HepG2 (cell line): ENCODE measurements around the gene ANG. TPM values are rescaled to one million over a fixed set of nuclear protein-coding genes. Genes with fewer than 3 reads are reported as not detected.
"Not testable (repeated sequence)": the region's sequence is repeated elsewhere in the genome, so short reads cannot be mapped to it uniquely, and the experiment has no call there.

Source experiments
- ATAC-seq: fragments of 200-7000 bp; cut with Tn5 transposase; 3 replicates; pipeline ENCODE4 v1.9.1; 2020; ENCODE audit warnings: mild to moderate bottlenecking, moderate library complexity
- BruUV-seq: library from RNA; stranded (reverse); fragments of 400-500 nt; replicated peaks from 2 replicates; lab custom pipeline; 2021; lab: Mats Ljungman, UMichigan
- CTCF ChIA-PET: fragments of 300-600 bp; formaldehyde crosslinking; extraction: SDS; loops from one replicate; lab custom pipeline; 2021; ENCODE audit warnings: low total read pairs, inconsistent platforms, low intra/inter-chr PET ratio; lab: Yijun Ruan, JAX
- POLR2A ChIA-PET: fragments of 350-600 bp; sonication (Branson Sonifier 250); formaldehyde crosslinking; loops from one replicate; lab custom pipeline; 2020; ENCODE audit warnings: antibody characterized with exemption, inconsistent platforms; lab: Yijun Ruan, JAX
- DNase-seq: peaks from one replicate; pipeline ENCODE4 v3.0.0-alpha.2; 2015; ENCODE audit warnings: low spot score
- FAIRE-seq: peaks from 3 replicates; lab custom pipeline; 2011; peaks lifted over from hg19 to GRCh38; lab: Jason Lieb, UNC
- H2AFZ ChIP-seq: one replicate; pipeline ENCODE4 v1.6.1; 2011; ENCODE audit warnings: low read length, inconsistent platforms
- H3K27ac ChIP-seq: fragments of 300-600 bp; 3 replicates; pipeline ENCODE4 v1.8.0; 2011; ENCODE audit warnings: mixed run types, mild to moderate bottlenecking, mixed read lengths, low read length, inconsistent platforms; ENCODE audit not compliant: insufficient read depth; ENCODE audit errors: extremely low read length
- H3K27me3 ChIP-seq, 2 experiments: fragments of 200-600 bp in 1 of 2; 2 replicates in 1 of 2; 3 replicates in 1 of 2; pipeline versions ENCODE4 v1.6.0 to v1.8.0; 2011; ENCODE audit warnings: low read length in 2 of 2, mild to moderate bottlenecking in 2 of 2, moderate library complexity in 2 of 2, inconsistent platforms in 1 of 2; ENCODE audit not compliant: insufficient read depth in 2 of 2, control insufficient read depth in 1 of 2
- H3K36me3 ChIP-seq, 2 experiments: fragments of 200-600 bp in 1 of 2; replicated peaks in 1 of 2; 2 replicates in 1 of 2; 3 replicates in 1 of 2; pipeline versions ENCODE4 v1.5.1 to v1.8.0; 2011; ENCODE audit warnings: low read length in 2 of 2, inconsistent platforms in 1 of 2; ENCODE audit not compliant: insufficient read depth in 2 of 2, control insufficient read depth in 1 of 2
- H3K4me1 ChIP-seq: 2 replicates; pipeline ENCODE4 v1.5.1; 2012; ENCODE audit warnings: low read length, inconsistent platforms; ENCODE audit not compliant: insufficient read depth
- H3K4me2 ChIP-seq: 2 replicates; pipeline ENCODE4 v1.6.0; 2011; ENCODE audit warnings: low read depth, low read length, inconsistent platforms
- H3K4me3 ChIP-seq, 3 experiments: fragments of 200-600 bp in 1 of 3; sonication (generic), shearing (Covaris generic) in 1 of 3; replicated peaks in 1 of 3; 2 replicates each; pipeline ENCODE4 v1.5.1; 2011 to 2016; ENCODE audit warnings: low read length in 3 of 3, inconsistent platforms in 2 of 3, low read depth in 2 of 3, mild to moderate bottlenecking in 2 of 3, control low read depth in 1 of 3, mixed read lengths in 1 of 3; ENCODE audit not compliant: insufficient read depth in 1 of 3
- H3K79me2 ChIP-seq: one replicate; pipeline ENCODE4 v1.6.1; 2011; ENCODE audit warnings: low read length, inconsistent platforms; ENCODE audit not compliant: insufficient read depth
- H3K9ac ChIP-seq: 2 replicates; pipeline ENCODE4 v1.6.0; 2011; ENCODE audit warnings: mild to moderate bottlenecking, low read depth, low read length, inconsistent platforms; ENCODE audit not compliant: insufficient read depth
- H3K9me3 ChIP-seq: 2 replicates; pipeline ENCODE4 v1.5.1; 2012; ENCODE audit warnings: mild to moderate bottlenecking, low read length
- H4K20me1 ChIP-seq: 2 replicates; pipeline ENCODE4 v1.6.0; 2011; ENCODE audit warnings: inconsistent platforms, mild to moderate bottlenecking, low read length, moderate library complexity; ENCODE audit not compliant: insufficient read depth
- AKAP8 ChIP-seq: sonication (generic); formaldehyde crosslinking; IDR thresholded peaks from 2 replicates; pipeline ENCODE4 v1.5.1; 2020; ENCODE audit warnings: mild to moderate bottlenecking, missing genetic modification reagents
- IKZF1 ChIP-seq: fragments of 450-650 bp; IDR thresholded peaks from 2 replicates; pipeline ENCODE4 v1.7.1; 2016
- KAT2B ChIP-seq: fragments of 150-350 bp; IDR thresholded peaks from 2 replicates; pipeline ENCODE4 v1.6.1; 2014; ENCODE audit warnings: low read depth, low read length, borderline replicate concordance
- MEF2D ChIP-seq: sonication (generic); formaldehyde crosslinking; IDR thresholded peaks from 2 replicates; pipeline ENCODE4 v1.5.1; 2020; ENCODE audit warnings: mild to moderate bottlenecking, missing genetic modification reagents
- NCOR1 ChIP-seq: fragments of 200-600 bp; sonication (generic); IDR thresholded peaks from 2 replicates; pipeline ENCODE4 v1.7.0; 2017; ENCODE audit warnings: antibody characterized with exemption, low read length, borderline replicate concordance
- NFIB ChIP-seq: sonication (generic); formaldehyde crosslinking; IDR thresholded peaks from 2 replicates; pipeline ENCODE4 v1.9.0; 2021; ENCODE audit warnings: missing genetic modification reagents, mild to moderate bottlenecking, borderline replicate concordance
- PITX1 ChIP-seq: sonication (generic); formaldehyde crosslinking; IDR thresholded peaks from 2 replicates; pipeline ENCODE4 v1.5.1; 2020; ENCODE audit warnings: mild to moderate bottlenecking, missing genetic modification reagents
- RBM39 ChIP-seq: fragments of 200-400 bp; formaldehyde crosslinking; IDR thresholded peaks from one replicate; pipeline ENCODE4 v1.6.1; 2018; ENCODE audit warnings: antibody characterized with exemption, mild to moderate bottlenecking, low read depth, low read length; ENCODE audit not compliant: poor library complexity, severe bottlenecking
- ZNF232 ChIP-seq: sonication (generic); formaldehyde crosslinking; IDR thresholded peaks from 2 replicates; pipeline ENCODE4 v1.4.0; 2020; ENCODE audit warnings: missing genetic modification reagents, borderline replicate concordance
- ZNF264 ChIP-seq: sonication (generic); formaldehyde crosslinking; IDR thresholded peaks from 2 replicates; pipeline ENCODE4 v1.4.0; 2020; ENCODE audit warnings: missing genetic modification reagents
- WGBS: methylation state at CpG from one replicate; pipeline ENCODE4 v1.1.6; 2017; ENCODE audit warnings: low lambda C conversion rate; 5-methylcytosine and 5-hydroxymethylcytosine counted together
- in situ Hi-C: cut with HindIII; loops from 2 replicates; pipeline ENCODE4 v1.10.0; 2017; ENCODE audit warnings: low pct_unique_long_range_greater_than_20kb; ENCODE audit not compliant: extremely low pct_ligation_motif_present
- intact Hi-C: fragments of 100-400 bp; cut with micrococcal nuclease; formaldehyde crosslinking; loops from one replicate; pipeline ENCODE4 v1.10.0; 2022; ENCODE audit not compliant: unreplicated experiment
- polyA plus RNA-seq, 8 experiments: library from polyadenylated mRNA; depleted of rRNA in 3 of 8; stranded (reverse) in 7 of 8; unstranded in 1 of 8; fragments of >200 nt; fragmentation: Illumina TruSeq in 4 of 8; extraction: Trizol in 4 of 8; gene quantifications; 2 replicates each; pipeline versions ENCODE4 v1.2.1 to v1.2.3, GENCODE V29; 2011 to 2016; ENCODE audit warnings: low read depth in 4 of 8, missing spikeins in 1 of 8, mixed read lengths in 1 of 8; ENCODE audit not compliant: insufficient read depth in 1 of 8
- total RNA-seq, 5 experiments: library from RNA; depleted of rRNA; stranded (reverse); fragments of >200 nt; fragmentation: Illumina TruSeq; extraction: Trizol; gene quantifications; 2 replicates each; pipeline ENCODE4 v1.2.3, GENCODE V29; 2016; ENCODE audit warnings: low read depth in 1 of 5
- TF ChIP-seq, protein P1 (sequence below): sonication (generic); formaldehyde crosslinking; IDR thresholded peaks from 2 replicates; pipeline ENCODE4; 2020; ENCODE audit warnings: missing genetic modification reagents, mild to moderate bottlenecking, borderline replicate concordance

ANG gene
- total and polyA plus RNA-seq, 2 of the 13 experiments (the other 11 are each of a cell fraction or from before 2014, with no cell fraction given) = 83.6 to 401 TPM

GRCh38 chr14:20726121-20726520 lies 37.6 kb downstream of the ANG start:
- POLR2A ChIA-PET, H2AFZ ChIP-seq, in situ Hi-C loops, H3K9me3 ChIP-seq, H3K27ac ChIP-seq, H3K27me3 ChIP-seq, H3K4me3 ChIP-seq, H3K79me2 ChIP-seq, CTCF ChIA-PET, DNase-seq, intact Hi-C loops, H3K4me1 ChIP-seq, FAIRE-seq, H3K4me2 ChIP-seq, H3K36me3 ChIP-seq, H3K9ac ChIP-seq, H4K20me1 ChIP-seq, ATAC-seq, BruUV-seq: not testable (repeated sequence)
- WGBS = 63% methylated on average over 3 of the region's 3 CpGs

DNA sequence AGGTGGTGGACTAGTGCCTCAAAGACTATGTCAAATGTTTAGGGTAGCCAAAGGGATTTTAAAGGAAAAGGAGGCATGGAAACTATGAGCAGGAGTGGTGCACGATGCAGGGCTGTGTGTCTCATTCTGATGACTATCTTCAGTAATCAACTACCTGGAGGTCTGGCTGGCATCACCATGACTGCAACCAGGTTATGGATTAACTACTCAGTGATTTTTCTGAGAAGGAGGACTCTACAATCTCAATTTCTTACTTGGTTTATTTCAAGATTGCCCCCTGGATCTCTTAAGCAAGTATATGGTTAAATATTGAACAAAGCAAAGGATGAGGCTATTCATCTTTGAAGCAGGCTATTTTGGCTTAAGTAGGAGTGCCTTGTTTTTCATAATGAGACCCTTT lies 38.0 kb downstream of the ANG start:
- intact Hi-C loops = no loop called here
- H3K36me3 ChIP-seq = no peaks in the 10 kb centered on the region
- no peak overlapping the region for H3K27ac ChIP-seq
- H3K4me1 ChIP-seq = no peaks in the 10 kb centered on the region
- TF ChIP-seq IKZF1 (no peak), NFIB (CRISPR knock-in tag) (no peak), KAT2B (no peak), NCOR1 (no peak), RBM39 (no peak), MEF2D (CRISPR knock-in tag) (no peak), ZNF232 (CRISPR knock-in tag) (no peak), PITX1 (CRISPR knock-in tag) (no peak), ZNF264 (CRISPR knock-in tag) (no peak), AKAP8 (CRISPR knock-in tag) (no peak)
- TF ChIP-seq, protein P1, sequence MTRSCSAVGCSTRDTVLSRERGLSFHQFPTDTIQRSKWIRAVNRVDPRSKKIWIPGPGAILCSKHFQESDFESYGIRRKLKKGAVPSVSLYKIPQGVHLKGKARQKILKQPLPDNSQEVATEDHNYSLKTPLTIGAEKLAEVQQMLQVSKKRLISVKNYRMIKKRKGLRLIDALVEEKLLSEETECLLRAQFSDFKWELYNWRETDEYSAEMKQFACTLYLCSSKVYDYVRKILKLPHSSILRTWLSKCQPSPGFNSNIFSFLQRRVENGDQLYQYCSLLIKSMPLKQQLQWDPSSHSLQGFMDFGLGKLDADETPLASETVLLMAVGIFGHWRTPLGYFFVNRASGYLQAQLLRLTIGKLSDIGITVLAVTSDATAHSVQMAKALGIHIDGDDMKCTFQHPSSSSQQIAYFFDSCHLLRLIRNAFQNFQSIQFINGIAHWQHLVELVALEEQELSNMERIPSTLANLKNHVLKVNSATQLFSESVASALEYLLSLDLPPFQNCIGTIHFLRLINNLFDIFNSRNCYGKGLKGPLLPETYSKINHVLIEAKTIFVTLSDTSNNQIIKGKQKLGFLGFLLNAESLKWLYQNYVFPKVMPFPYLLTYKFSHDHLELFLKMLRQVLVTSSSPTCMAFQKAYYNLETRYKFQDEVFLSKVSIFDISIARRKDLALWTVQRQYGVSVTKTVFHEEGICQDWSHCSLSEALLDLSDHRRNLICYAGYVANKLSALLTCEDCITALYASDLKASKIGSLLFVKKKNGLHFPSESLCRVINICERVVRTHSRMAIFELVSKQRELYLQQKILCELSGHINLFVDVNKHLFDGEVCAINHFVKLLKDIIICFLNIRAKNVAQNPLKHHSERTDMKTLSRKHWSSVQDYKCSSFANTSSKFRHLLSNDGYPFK (CRISPR knock-in tag) = no peak
- TF ChIP-seq, all 625 proteins: peak for 0
- WGBS = 13% methylated on average over 1 of the region's 1 CpG
- ATAC-seq (no peak), DNase-seq (no peak), FAIRE-seq (no peak)
- ChIA-PET CTCF (no interaction called here), POLR2A (no interaction called here)
- no TSS peak for BruUV-seq
- in situ Hi-C loops = no loop called here
- Histone ChIP-seq H3K27me3 (peaks cover 0 to 5% of the 10 kb centered on the region in 2 experiments; a peak in 2 of 5 replicates), H3K79me2 (no peaks in the 10 kb centered on the region), H3K4me3 (no peak overlapping the region), H3K9ac (no peak overlapping the region), H4K20me1 (no peaks in the 10 kb centered on the region), H3K9me3 (no peaks in the 10 kb centered on the region), H2AFZ (no peak overlapping the region), H3K4me2 (no peak overlapping the region)
